Activated B cell treated with CpG ODN at 0.5 μM for 24 hours (primary cell): ENCODE data around the gene DHRS4. TPM values are rescaled to one million over a fixed set of nuclear protein-coding genes. Genes with fewer than 3 reads are reported as not detected.

ENCODE experiments used
- total RNA-seq: library from RNA; stranded (reverse); gene quantifications from 2 replicates; pipeline ENCODE4 v1.2.3, GENCODE V29; 2022

Gene DHRS4
- total RNA-seq, 1 donor from 2014 or later, result 15.8 TPM

Other genes starting within 250 kb of the DHRS4 start
- 12.7 and 17.9 TPM in 2 replicates for gene DHRS4L2, start 35.2 kb downstream of the DHRS4 start, total RNA-seq
- 3.5 and 3.9 TPM in 2 replicates for gene CARMIL3, start 98.2 kb downstream of the DHRS4 start, total RNA-seq
- 0.09 TPM in 1 of 2 replicates, not detected in the other for gene CPNE6, start 117.8 kb downstream of the DHRS4 start, total RNA-seq
- 82.1 and 102 TPM in 2 replicates for gene PCK2, start 140.5 kb downstream of the DHRS4 start, total RNA-seq
- gene DCAF11, start 161.0 kb downstream of the DHRS4 start, total RNA-seq, result 84.3 and 86.5 TPM in 2 replicates
- 5.4 and 5.5 TPM in 2 replicates for gene NRL, start 161.2 kb downstream of the DHRS4 start, total RNA-seq
- gene FITM1, start 176.9 kb downstream of the DHRS4 start, total RNA-seq, result 2.3 and 2.4 TPM in 2 replicates
- 406 and 449 TPM in 2 replicates for gene PSME1, start 182.4 kb downstream of the DHRS4 start, total RNA-seq
- gene EMC9, start 187.8 kb downstream of the DHRS4 start, total RNA-seq, result 22.5 and 22.6 TPM in 2 replicates
- gene PSME2, start 192.8 kb downstream of the DHRS4 start, total RNA-seq, result 285 and 312 TPM in 2 replicates
- gene RNF31, start 193.7 kb downstream of the DHRS4 start, total RNA-seq, result 87.4 and 99.8 TPM in 2 replicates
- 221 and 229 TPM in 2 replicates for gene IRF9, start 207.5 kb downstream of the DHRS4 start, total RNA-seq
- gene REC8, start 218.3 kb downstream of the DHRS4 start, total RNA-seq, result 27.0 and 35.3 TPM in 2 replicates
- 76.4 and 80.3 TPM in 2 replicates for gene IPO4, start 235.0 kb downstream of the DHRS4 start, total RNA-seq
- gene TM9SF1, start 241.7 kb downstream of the DHRS4 start, total RNA-seq, result 24.5 and 26.3 TPM in 2 replicates